Effector memory CD8-positive, alpha-beta T cell (primary cell): ENCODE measurements around the gene KIFC3.
"Not testable (repeated sequence)": the region's sequence is repeated elsewhere in the genome, so short reads cannot be mapped to it uniquely, and the experiment has no call there.

Experiments used
- ATAC-seq: fragments of 150-1000 bp; cut with Tn5 transposase; replicated peaks from 2 replicates; pipeline ENCODE4 v1.10.0; 2021; ENCODE audit warnings: mild to moderate bottlenecking, moderate library complexity
- DNase-seq, 3 experiments: peaks; one replicate each; pipeline ENCODE4 v3.0.0; 2021
- H3K27ac Mint-ChIP-seq, 2 donors: one replicate each; pipeline ENCODE4 v1.8.0; 2022; ENCODE audit warnings: mild to moderate bottlenecking in 2 of 2, mixed read lengths in 2 of 2, moderate library complexity in 2 of 2
- H3K27me3 Mint-ChIP-seq, 2 donors: one replicate each; pipeline ENCODE4 v1.8.0; 2022; ENCODE audit warnings: mixed read lengths in 2 of 2
- H3K36me3 Mint-ChIP-seq: one replicate; pipeline ENCODE4 v1.8.0; 2022; ENCODE audit warnings: mild to moderate bottlenecking, moderate library complexity, mixed read lengths; ENCODE audit not compliant: insufficient read depth
- H3K4me1 Mint-ChIP-seq, 2 donors: one replicate each; pipeline ENCODE4 v1.8.0; 2022; ENCODE audit warnings: low read depth in 2 of 2, mixed read lengths in 2 of 2
- H3K4me3 Mint-ChIP-seq, 2 donors: one replicate each; pipeline ENCODE4 v1.8.0; 2022; ENCODE audit warnings: mild to moderate bottlenecking in 2 of 2, mixed read lengths in 2 of 2, moderate library complexity in 2 of 2
- H3K9me3 Mint-ChIP-seq, 2 donors: one replicate each; pipeline ENCODE4 v1.8.0; 2022; ENCODE audit warnings: mixed read lengths in 2 of 2

The KIFC3 gene

GRCh38 chr16:57796014-57796413 is 6.3 kb downstream of the KIFC3 start:
- peaks cover 24 to 25% of the 10 kb centered on the region in 2 donors for H3K4me1 Mint-ChIP-seq
- H3K9me3 Mint-ChIP-seq, ATAC-seq, DNase-seq, H3K36me3 Mint-ChIP-seq, H3K4me3 Mint-ChIP-seq, H3K27ac Mint-ChIP-seq, H3K27me3 Mint-ChIP-seq: not testable (repeated sequence)

GRCh38 chr16:57795431-57795878 is 6.8 kb downstream of the KIFC3 start:
- DNase-seq, result peak; percentile 24 to 30 (median 27)
- Mint-ChIP-seq H3K4me3 (no peak overlapping the region), H3K9me3 (no peaks in the 10 kb centered on the region), H3K27ac (no peak overlapping the region), H3K4me1 (peaks cover 19 to 23% of the 10 kb centered on the region in 2 donors), H3K27me3 (no peaks in the 10 kb centered on the region), H3K36me3 (peaks cover 8% of the 10 kb centered on the region)
- peak; percentile 79 for ATAC-seq

GRCh38 chr16:57794849-57795430 is 7.4 kb downstream of the KIFC3 start:
- H3K36me3 Mint-ChIP-seq, result peaks cover 8% of the 10 kb centered on the region
- H3K27ac Mint-ChIP-seq, result no peak overlapping the region
- no peak for DNase-seq
- H3K4me3 Mint-ChIP-seq, result no peak overlapping the region
- H3K27me3 Mint-ChIP-seq, result no peaks in the 10 kb centered on the region
- peak; percentile 8 for ATAC-seq
- H3K4me1 Mint-ChIP-seq, result peaks cover 14 to 18% of the 10 kb centered on the region in 2 donors
- no peaks in the 10 kb centered on the region for H3K9me3 Mint-ChIP-seq

DNA sequence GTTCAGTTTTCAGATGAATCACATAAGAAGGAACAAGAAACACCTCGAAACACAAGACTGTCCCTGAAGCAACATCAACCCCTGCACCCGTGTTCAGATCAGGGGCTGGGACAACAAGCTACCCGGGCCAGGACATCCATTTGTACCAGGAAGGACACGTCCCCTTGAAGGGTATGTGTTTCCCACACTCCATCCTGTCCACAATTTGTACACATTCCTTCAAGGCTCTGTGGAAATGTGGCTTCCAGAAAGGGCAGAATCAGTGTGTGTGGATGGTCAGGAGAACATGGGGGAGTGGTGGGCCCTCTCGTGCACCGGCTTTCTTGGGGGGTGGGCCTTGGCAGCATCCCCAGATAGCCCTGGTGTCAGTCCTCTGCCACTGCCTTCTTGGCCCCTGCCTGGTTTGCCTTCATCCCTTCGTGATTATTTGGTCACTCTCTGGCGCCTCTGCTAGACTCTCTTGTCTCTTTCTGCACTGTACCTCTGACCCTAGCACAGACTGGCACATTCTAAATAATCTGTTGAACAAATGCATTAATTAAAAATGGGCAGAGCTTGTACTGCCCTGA is 10.3 kb downstream of the KIFC3 start:
- H3K9me3 Mint-ChIP-seq, result no peaks in the 10 kb centered on the region
- no peak overlapping the region for H3K4me3 Mint-ChIP-seq
- H3K36me3 Mint-ChIP-seq, result peaks cover 8% of the 10 kb centered on the region
- peaks cover 0 to 4% of the 10 kb centered on the region in 2 donors for H3K4me1 Mint-ChIP-seq
- DNase-seq (no peak), ATAC-seq (no peak)
- H3K27me3 Mint-ChIP-seq, result no peaks in the 10 kb centered on the region
- H3K27ac Mint-ChIP-seq, result no peak overlapping the region

GRCh38 chr16:57791195-57791892 is 10.9 kb downstream of the KIFC3 start:
- H3K4me3 Mint-ChIP-seq, result no peak overlapping the region

GRCh38 chr16:57788951-57789350 is 13.3 kb downstream of the KIFC3 start:
- Mint-ChIP-seq H3K36me3 (no peaks in the 10 kb centered on the region), H3K4me3 (no peak overlapping the region), H3K4me1 (no peaks in the 10 kb centered on the region), H3K27ac (peak overlapping the region in 1 of 2 donors; percentile 85), H3K9me3 (no peaks in the 10 kb centered on the region), H3K27me3 (no peaks in the 10 kb centered on the region)
- ATAC-seq (no peak), DNase-seq (no peak)

More at GRCh38 chr16:57791195-57791892, 10.9 kb downstream of the KIFC3 start:
- Mint-ChIP-seq H3K27me3 (no peaks in the 10 kb centered on the region), H3K4me1 (peaks cover 0 to 4% of the 10 kb centered on the region in 2 donors), H3K27ac (no peak overlapping the region), H3K9me3 (no peaks in the 10 kb centered on the region), H3K36me3 (peaks cover 8% of the 10 kb centered on the region)
- no peak for ATAC-seq
- DNase-seq, result no peak

GRCh38 chr16:57788252-57788841 is 13.9 kb downstream of the KIFC3 start:
- Mint-ChIP-seq H3K4me3 (no peak overlapping the region), H3K4me1 (no peaks in the 10 kb centered on the region), H3K9me3 (no peaks in the 10 kb centered on the region), H3K27me3 (no peaks in the 10 kb centered on the region), H3K27ac (no peak overlapping the region), H3K36me3 (no peaks in the 10 kb centered on the region)
- DNase-seq, result no peak
- ATAC-seq, result no peak

DNA sequence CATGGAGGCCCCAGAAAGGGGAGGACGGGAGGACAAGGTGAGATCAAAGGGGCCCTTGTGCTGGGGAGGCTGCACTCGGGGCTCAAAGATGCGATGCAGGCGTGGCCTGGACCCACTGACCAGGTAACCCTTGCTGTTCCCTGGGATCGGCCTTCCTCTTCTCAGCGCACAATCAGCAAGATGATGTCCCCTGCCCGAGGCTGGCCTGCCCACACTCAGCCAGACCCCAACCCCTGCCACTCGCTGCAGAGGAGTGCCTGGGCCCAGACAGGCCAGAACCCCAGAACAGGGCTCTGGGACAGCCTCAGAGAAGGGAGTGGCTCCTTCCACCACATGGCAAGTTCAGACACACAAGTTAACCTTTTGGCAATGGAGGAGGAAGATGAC is 14.8 kb downstream of the KIFC3 start:
- H3K27ac Mint-ChIP-seq, result no peak overlapping the region
- H3K4me3 Mint-ChIP-seq, result no peak overlapping the region
- H3K9me3 Mint-ChIP-seq, result no peaks in the 10 kb centered on the region
- no peak for ATAC-seq
- no peaks in the 10 kb centered on the region for H3K27me3 Mint-ChIP-seq
- no peaks in the 10 kb centered on the region for H3K4me1 Mint-ChIP-seq
- no peak for DNase-seq
- no peaks in the 10 kb centered on the region for H3K36me3 Mint-ChIP-seq

DNA sequence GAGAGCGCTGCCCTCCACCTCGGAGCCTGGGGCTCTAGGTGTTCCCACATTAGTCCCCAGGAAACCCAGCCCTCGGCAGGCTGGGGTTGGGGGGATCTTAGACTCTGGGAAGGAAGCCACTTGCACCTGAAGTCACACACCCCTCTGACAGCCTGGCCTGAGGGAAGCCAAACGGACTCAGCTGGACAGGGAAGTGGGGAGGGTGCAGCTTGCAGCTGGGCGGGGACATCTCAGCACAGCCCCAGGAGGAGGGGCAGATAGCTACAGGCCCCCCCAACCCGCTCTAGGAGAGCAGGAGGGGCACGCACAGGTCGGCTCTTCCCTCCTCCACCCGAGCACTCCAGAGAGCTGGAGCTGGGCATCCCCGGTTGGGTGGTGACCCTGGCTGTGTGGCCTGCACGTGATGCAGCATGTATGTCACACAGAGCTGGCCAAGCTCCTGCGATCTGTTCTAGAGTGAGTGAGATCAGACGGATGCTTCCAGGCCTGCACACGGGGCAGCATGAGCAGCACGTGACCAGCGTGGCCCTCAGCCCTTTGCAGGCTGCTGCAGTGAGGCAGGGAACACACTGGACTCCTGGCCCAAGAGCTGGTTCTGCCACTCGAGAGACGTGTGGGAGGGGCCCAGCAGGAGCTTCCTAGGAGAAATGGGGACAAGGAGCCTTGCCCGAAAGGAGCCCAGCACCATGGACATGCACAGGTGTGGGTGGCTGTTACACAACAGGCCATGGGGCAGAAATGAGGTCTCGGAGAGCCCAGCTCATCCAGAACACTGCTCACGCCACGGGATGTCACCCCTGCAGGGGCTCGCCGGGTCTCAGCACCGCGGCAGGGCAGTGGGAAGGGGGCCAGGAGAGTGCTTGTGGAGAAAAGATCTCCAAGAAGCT is 15.4 kb downstream of the KIFC3 start:
- H3K4me3 Mint-ChIP-seq, result no peak overlapping the region

GRCh38 chr16:57785924-57786323 is 16.4 kb downstream of the KIFC3 start:
- Mint-ChIP-seq H3K9me3 (no peaks in the 10 kb centered on the region), H3K4me1 (no peaks in the 10 kb centered on the region), H3K27ac (peak overlapping the region in 1 of 2 donors; percentile 52)

More for the DNA sequence above, 15.4 kb downstream of the KIFC3 start:
- Mint-ChIP-seq H3K27ac (peak overlapping the region in 1 of 2 donors; percentile 52), H3K36me3 (no peaks in the 10 kb centered on the region), H3K4me1 (no peaks in the 10 kb centered on the region), H3K9me3 (no peaks in the 10 kb centered on the region), H3K27me3 (no peaks in the 10 kb centered on the region)
- no peak for DNase-seq
- no peak for ATAC-seq

GRCh38 chr16:57785385-57785784 is 16.9 kb downstream of the KIFC3 start:
- Mint-ChIP-seq H3K9me3 (no peaks in the 10 kb centered on the region), H3K27me3 (no peaks in the 10 kb centered on the region), H3K4me1 (no peaks in the 10 kb centered on the region), H3K27ac (no peak overlapping the region), H3K4me3 (no peak overlapping the region), H3K36me3 (no peaks in the 10 kb centered on the region)
- DNase-seq, result no peak
- no peak for ATAC-seq

More at GRCh38 chr16:57785924-57786323, 16.4 kb downstream of the KIFC3 start:
- Mint-ChIP-seq H3K27me3 (no peaks in the 10 kb centered on the region), H3K4me3 (no peak overlapping the region), H3K36me3 (no peaks in the 10 kb centered on the region)
- DNase-seq (no peak), ATAC-seq (no peak)

- no peak overlapping the region for H3K4me3 Mint-ChIP-seq
- no peaks in the 10 kb centered on the region for H3K9me3 Mint-ChIP-seq
- ATAC-seq (no peak), DNase-seq (no peak)
- H3K27ac Mint-ChIP-seq, result no peak overlapping the region
- H3K4me1 Mint-ChIP-seq, result no peaks in the 10 kb centered on the region
- H3K36me3 Mint-ChIP-seq, result no peaks in the 10 kb centered on the region
- H3K27me3 Mint-ChIP-seq, result no peaks in the 10 kb centered on the region
Measured at GRCh38 chr16:57784334-57784733, 18.0 kb downstream of the KIFC3 start.

- Mint-ChIP-seq H3K4me1 (no peaks in the 10 kb centered on the region), H3K9me3 (no peaks in the 10 kb centered on the region), H3K27ac (no peak overlapping the region), H3K4me3 (no peak overlapping the region), H3K36me3 (no peaks in the 10 kb centered on the region), H3K27me3 (no peaks in the 10 kb centered on the region)
- ATAC-seq (no peak), DNase-seq (no peak)
Measured at GRCh38 chr16:57783883-57784282, 18.4 kb downstream of the KIFC3 start.
